Upper lobe of left lung (tissue), 4 donors: ENCODE results near the gene NRP1.

Experiments
- CTCF ChIP-seq, 6 experiments: fragments of 450-650 bp in 4 of 6; fragments of 200-600 bp in 2 of 6; sonication (generic) in 2 of 6; IDR thresholded peaks; one replicate each; pipeline ENCODE4 v1.5.1; 2016 to 2019; ENCODE audit warnings: antibody characterized with exemption in 6 of 6
- EP300 ChIP-seq, 4 donors: sonication (generic); formaldehyde crosslinking; IDR thresholded peaks; one replicate each; pipeline ENCODE4 v1.5.1; 2017; ENCODE audit warnings: antibody characterized with exemption in 4 of 4, control low read depth in 2 of 4
- POLR2A ChIP-seq, 4 donors: fragments of 450-650 bp; IDR thresholded peaks; one replicate each; pipeline ENCODE4 v1.5.1; 2016 to 2017; ENCODE audit warnings: antibody characterized with exemption in 4 of 4, mild to moderate bottlenecking in 2 of 4
- POLR2AphosphoS5 ChIP-seq, 2 donors: sonication (generic); formaldehyde crosslinking; IDR thresholded peaks; one replicate each; pipeline ENCODE4 v1.5.1; 2017; ENCODE audit warnings: antibody characterized with exemption in 2 of 2

GRCh38 chr10:33199731-33200232, 134.7 kb downstream of the NRP1 start:
- TF ChIP-seq CTCF (IDR thresholded peaks at IDR 0.05) (no peak), POLR2A (IDR thresholded peaks at IDR 0.05) (no peak), EP300 (IDR thresholded peaks at IDR 0.05) (no peak), POLR2AphosphoS5 (IDR thresholded peaks at IDR 0.05) (no peak)
